ENCODE measurements around the gene TPM1. TPM values are rescaled to one million over a fixed set of nuclear protein-coding genes. Genes with fewer than 3 reads are reported as not detected.

Gene TPM1
- total RNA-seq, 2 donors from 2014 or later, result 927 to 1,440 TPM

GRCh38 chr15:63012444-63012843 is 30.1 kb upstream of the TPM1 start:
- TF ChIP-seq CTCF (IDR thresholded peaks at IDR 0.05), result no peak
- H3K27me3 ChIP-seq (replicated peaks; ENCODE audit: insufficient read depth), result no peaks in the 10 kb centered on the region
- no peak for DNase-seq (ENCODE audit: low spot score)
- no peak overlapping the region for H3K27ac ChIP-seq
- no peak for ATAC-seq (ENCODE audit: insufficient number of reproducible peaks, low FRiP score, low read depth)
- H3K9me3 ChIP-seq, result no peaks in the 10 kb centered on the region
- H3K4me1 ChIP-seq (ENCODE audit: control insufficient read depth in 1 of 2, low read depth in 2 of 2), result peaks cover 22 to 41% of the 10 kb centered on the region in 2 donors
- no peak overlapping the region for H3K4me3 ChIP-seq
- H3K36me3 ChIP-seq, result no peaks in the 10 kb centered on the region

GRCh38 chr15:63013052-63013808 is 29.3 kb upstream of the TPM1 start:
- H3K9me3 ChIP-seq, result no peaks in the 10 kb centered on the region
- peak overlapping the region; percentile 66 to 77 for H3K27ac ChIP-seq
- peak overlapping the region; percentile 2 for H3K4me3 ChIP-seq
- no peaks in the 10 kb centered on the region for H3K36me3 ChIP-seq
- H3K4me1 ChIP-seq (ENCODE audit: control insufficient read depth in 1 of 2, low read depth in 2 of 2), result peaks cover 22 to 41% of the 10 kb centered on the region in 2 donors
- H3K27me3 ChIP-seq (replicated peaks; ENCODE audit: insufficient read depth), result no peaks in the 10 kb centered on the region
- TF ChIP-seq CTCF (IDR thresholded peaks at IDR 0.05), result no peak
- DNase-seq (ENCODE audit: low spot score) (no peak), ATAC-seq (ENCODE audit: insufficient number of reproducible peaks, low FRiP score, low read depth) (no peak)

- H3K27me3 ChIP-seq (replicated peaks; ENCODE audit: insufficient read depth), result no peaks in the 10 kb centered on the region
- DNase-seq (ENCODE audit: low spot score) (no peak), ATAC-seq (ENCODE audit: insufficient number of reproducible peaks, low FRiP score, low read depth) (no peak)
- H3K36me3 ChIP-seq, result no peaks in the 10 kb centered on the region
- no peaks in the 10 kb centered on the region for H3K9me3 ChIP-seq
- no peak overlapping the region for H3K4me3 ChIP-seq
- H3K27ac ChIP-seq, result peak overlapping the region in 1 of 2 donors; percentile 72
- peaks cover 22 to 41% of the 10 kb centered on the region in 2 donors for H3K4me1 ChIP-seq (ENCODE audit: control insufficient read depth in 1 of 2, low read depth in 2 of 2)
- no peak for TF ChIP-seq CTCF (IDR thresholded peaks at IDR 0.05)
These were observed 28.0 kb upstream of the TPM1 start for GRCh38 chr15:63014578-63014977.

GRCh38 chr15:63015618-63016017 is 26.9 kb upstream of the TPM1 start:
- H3K9me3 ChIP-seq, result no peaks in the 10 kb centered on the region
- H3K4me1 ChIP-seq (ENCODE audit: control insufficient read depth in 1 of 2, low read depth in 2 of 2), result peaks cover 22 to 41% of the 10 kb centered on the region in 2 donors
- ATAC-seq (ENCODE audit: insufficient number of reproducible peaks, low FRiP score, low read depth) (no peak), DNase-seq (ENCODE audit: low spot score) (no peak)
- TF ChIP-seq CTCF (IDR thresholded peaks at IDR 0.05), result no peak
- H3K36me3 ChIP-seq, result no peaks in the 10 kb centered on the region
- no peak overlapping the region for H3K4me3 ChIP-seq
- no peaks in the 10 kb centered on the region for H3K27me3 ChIP-seq (replicated peaks; ENCODE audit: insufficient read depth)
- peak overlapping the region; percentile 7 to 72 for H3K27ac ChIP-seq

GRCh38 chr15:63016234-63016633 is 26.3 kb upstream of the TPM1 start:
- DNase-seq (ENCODE audit: low spot score) (no peak), ATAC-seq (ENCODE audit: insufficient number of reproducible peaks, low FRiP score, low read depth) (no peak)
- Histone ChIP-seq H3K27me3 (replicated peaks; ENCODE audit: insufficient read depth) (no peaks in the 10 kb centered on the region), H3K9me3 (no peaks in the 10 kb centered on the region), H3K27ac (peak overlapping the region; percentile 7 to 72), H3K36me3 (no peaks in the 10 kb centered on the region), H3K4me1 (ENCODE audit: control insufficient read depth in 1 of 2, low read depth in 2 of 2) (peaks cover 22 to 41% of the 10 kb centered on the region in 2 donors), H3K4me3 (no peak overlapping the region)
- TF ChIP-seq CTCF (IDR thresholded peaks at IDR 0.05), result no peak

All from thoracic aorta (tissue), 2 donors.